Measurements from ENCODE around the gene FOXP1. TPM values are rescaled to one million over a fixed set of nuclear protein-coding genes. Genes with fewer than 3 reads are reported as not detected.

Gene FOXP1
- total and polyA plus RNA-seq, 2 of the 13 experiments (the other 11 are each of a cell fraction or from before 2014, with no cell fraction given) = 40.4 to 59.0 TPM

DNA sequence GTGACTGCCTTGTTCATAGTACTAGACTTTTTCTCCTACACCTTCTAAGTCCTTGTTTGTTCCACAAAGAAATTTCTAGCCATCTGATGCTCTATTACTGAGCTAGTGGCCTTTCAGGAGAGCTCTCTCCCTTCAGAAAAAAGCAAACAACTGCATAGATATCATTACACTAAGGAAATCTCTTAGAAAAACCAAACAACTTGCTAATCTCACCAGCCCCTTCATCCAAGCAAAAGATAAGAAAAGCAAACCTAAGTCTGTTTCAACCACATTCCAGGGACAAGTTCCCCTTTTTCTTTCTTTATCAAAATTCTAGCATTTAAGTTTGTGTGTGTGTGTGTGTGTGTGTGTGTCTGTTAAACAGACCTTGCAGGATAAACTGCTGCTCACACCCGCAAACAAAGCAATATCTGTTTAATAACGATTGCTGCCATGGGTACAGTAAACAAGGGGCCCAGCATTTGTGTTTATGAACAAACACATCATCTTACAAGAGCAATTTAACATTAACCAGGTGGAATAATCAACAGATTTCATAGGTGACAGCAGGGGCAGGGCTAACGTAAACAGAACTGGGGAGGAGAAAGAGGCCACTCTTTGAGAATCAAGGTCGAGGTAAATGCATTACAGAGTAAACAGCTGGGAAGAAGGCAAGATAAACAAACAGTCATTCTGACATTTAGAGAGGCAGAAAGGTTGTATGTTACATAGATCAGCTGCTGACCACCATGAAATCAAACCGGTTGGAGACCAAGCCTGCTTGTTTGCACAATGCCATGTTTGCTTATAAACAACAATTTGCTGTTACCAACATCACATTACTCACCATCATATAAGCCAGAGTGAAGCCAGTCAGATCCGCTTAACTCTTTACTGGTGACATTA is 375.1 kb downstream of the FOXP1 start (continued):
- TF ChIP-seq ZNF883 (CRISPR knock-in tag; IDR thresholded peaks at IDR 0.05; ENCODE audit: not compliant biosample characterization) (no peak), ZNF605 (CRISPR knock-in tag; IDR thresholded peaks at IDR 0.05) (peak; percentile 94), SRY (CRISPR knock-in tag; IDR thresholded peaks at IDR 0.05) (no peak; the same call in 1 of the 2 replicates), ISX (CRISPR knock-in tag; conservative IDR thresholded peaks at IDR 0.05) (no peak), ZNF251 (CRISPR knock-in tag; IDR thresholded peaks at IDR 0.05) (no peak), KMT2A (CRISPR knock-in tag; IDR thresholded peaks at IDR 0.05) (no peak), MEF2D (CRISPR knock-in tag; IDR thresholded peaks at IDR 0.05) (peak; percentile 83; the same call in 1 of the 2 replicates), MBNL3 (CRISPR knock-in tag; conservative IDR thresholded peaks at IDR 0.05) (no peak), ZNF841 (CRISPR knock-in tag; IDR thresholded peaks at IDR 0.05; ENCODE audit: borderline replicate concordance) (0 out of 2 replicates have a peak, but pooled peaks have one; percentile 72)
- TF ChIP-seq, protein P1, sequence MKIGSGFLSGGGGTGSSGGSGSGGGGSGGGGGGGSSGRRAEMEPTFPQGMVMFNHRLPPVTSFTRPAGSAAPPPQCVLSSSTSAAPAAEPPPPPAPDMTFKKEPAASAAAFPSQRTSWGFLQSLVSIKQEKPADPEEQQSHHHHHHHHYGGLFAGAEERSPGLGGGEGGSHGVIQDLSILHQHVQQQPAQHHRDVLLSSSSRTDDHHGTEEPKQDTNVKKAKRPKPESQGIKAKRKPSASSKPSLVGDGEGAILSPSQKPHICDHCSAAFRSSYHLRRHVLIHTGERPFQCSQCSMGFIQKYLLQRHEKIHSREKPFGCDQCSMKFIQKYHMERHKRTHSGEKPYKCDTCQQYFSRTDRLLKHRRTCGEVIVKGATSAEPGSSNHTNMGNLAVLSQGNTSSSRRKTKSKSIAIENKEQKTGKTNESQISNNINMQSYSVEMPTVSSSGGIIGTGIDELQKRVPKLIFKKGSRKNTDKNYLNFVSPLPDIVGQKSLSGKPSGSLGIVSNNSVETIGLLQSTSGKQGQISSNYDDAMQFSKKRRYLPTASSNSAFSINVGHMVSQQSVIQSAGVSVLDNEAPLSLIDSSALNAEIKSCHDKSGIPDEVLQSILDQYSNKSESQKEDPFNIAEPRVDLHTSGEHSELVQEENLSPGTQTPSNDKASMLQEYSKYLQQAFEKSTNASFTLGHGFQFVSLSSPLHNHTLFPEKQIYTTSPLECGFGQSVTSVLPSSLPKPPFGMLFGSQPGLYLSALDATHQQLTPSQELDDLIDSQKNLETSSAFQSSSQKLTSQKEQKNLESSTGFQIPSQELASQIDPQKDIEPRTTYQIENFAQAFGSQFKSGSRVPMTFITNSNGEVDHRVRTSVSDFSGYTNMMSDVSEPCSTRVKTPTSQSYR (CRISPR knock-in tag; IDR thresholded peaks at IDR 0.05; ENCODE audit: borderline replicate concordance) = peak; percentile 43; the same call in 1 of the 2 replicates
- TF ChIP-seq, protein P2, sequence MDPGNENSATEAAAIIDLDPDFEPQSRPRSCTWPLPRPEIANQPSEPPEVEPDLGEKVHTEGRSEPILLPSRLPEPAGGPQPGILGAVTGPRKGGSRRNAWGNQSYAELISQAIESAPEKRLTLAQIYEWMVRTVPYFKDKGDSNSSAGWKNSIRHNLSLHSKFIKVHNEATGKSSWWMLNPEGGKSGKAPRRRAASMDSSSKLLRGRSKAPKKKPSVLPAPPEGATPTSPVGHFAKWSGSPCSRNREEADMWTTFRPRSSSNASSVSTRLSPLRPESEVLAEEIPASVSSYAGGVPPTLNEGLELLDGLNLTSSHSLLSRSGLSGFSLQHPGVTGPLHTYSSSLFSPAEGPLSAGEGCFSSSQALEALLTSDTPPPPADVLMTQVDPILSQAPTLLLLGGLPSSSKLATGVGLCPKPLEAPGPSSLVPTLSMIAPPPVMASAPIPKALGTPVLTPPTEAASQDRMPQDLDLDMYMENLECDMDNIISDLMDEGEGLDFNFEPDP (CRISPR knock-in tag; conservative IDR thresholded peaks at IDR 0.05) = 0 out of 2 replicates have a peak, but pooled peaks have one; percentile 47
- TF ChIP-seq, protein P3, sequence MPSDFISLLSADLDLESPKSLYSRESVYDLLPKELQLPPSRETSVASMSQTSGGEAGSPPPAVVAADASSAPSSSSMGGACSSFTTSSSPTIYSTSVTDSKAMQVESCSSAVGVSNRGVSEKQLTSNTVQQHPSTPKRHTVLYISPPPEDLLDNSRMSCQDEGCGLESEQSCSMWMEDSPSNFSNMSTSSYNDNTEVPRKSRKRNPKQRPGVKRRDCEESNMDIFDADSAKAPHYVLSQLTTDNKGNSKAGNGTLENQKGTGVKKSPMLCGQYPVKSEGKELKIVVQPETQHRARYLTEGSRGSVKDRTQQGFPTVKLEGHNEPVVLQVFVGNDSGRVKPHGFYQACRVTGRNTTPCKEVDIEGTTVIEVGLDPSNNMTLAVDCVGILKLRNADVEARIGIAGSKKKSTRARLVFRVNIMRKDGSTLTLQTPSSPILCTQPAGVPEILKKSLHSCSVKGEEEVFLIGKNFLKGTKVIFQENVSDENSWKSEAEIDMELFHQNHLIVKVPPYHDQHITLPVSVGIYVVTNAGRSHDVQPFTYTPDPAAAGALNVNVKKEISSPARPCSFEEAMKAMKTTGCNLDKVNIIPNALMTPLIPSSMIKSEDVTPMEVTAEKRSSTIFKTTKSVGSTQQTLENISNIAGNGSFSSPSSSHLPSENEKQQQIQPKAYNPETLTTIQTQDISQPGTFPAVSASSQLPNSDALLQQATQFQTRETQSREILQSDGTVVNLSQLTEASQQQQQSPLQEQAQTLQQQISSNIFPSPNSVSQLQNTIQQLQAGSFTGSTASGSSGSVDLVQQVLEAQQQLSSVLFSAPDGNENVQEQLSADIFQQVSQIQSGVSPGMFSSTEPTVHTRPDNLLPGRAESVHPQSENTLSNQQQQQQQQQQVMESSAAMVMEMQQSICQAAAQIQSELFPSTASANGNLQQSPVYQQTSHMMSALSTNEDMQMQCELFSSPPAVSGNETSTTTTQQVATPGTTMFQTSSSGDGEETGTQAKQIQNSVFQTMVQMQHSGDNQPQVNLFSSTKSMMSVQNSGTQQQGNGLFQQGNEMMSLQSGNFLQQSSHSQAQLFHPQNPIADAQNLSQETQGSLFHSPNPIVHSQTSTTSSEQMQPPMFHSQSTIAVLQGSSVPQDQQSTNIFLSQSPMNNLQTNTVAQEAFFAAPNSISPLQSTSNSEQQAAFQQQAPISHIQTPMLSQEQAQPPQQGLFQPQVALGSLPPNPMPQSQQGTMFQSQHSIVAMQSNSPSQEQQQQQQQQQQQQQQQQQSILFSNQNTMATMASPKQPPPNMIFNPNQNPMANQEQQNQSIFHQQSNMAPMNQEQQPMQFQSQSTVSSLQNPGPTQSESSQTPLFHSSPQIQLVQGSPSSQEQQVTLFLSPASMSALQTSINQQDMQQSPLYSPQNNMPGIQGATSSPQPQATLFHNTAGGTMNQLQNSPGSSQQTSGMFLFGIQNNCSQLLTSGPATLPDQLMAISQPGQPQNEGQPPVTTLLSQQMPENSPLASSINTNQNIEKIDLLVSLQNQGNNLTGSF (CRISPR knock-in tag; IDR thresholded peaks at IDR 0.05) = no peak
- TF ChIP-seq, protein P4, sequence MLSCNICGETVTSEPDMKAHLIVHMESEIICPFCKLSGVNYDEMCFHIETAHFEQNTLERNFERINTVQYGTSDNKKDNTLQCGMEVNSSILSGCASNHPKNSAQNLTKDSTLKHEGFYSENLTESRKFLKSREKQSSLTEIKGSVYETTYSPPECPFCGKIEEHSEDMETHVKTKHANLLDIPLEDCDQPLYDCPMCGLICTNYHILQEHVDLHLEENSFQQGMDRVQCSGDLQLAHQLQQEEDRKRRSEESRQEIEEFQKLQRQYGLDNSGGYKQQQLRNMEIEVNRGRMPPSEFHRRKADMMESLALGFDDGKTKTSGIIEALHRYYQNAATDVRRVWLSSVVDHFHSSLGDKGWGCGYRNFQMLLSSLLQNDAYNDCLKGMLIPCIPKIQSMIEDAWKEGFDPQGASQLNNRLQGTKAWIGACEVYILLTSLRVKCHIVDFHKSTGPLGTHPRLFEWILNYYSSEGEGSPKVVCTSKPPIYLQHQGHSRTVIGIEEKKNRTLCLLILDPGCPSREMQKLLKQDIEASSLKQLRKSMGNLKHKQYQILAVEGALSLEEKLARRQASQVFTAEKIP (CRISPR knock-in tag; IDR thresholded peaks at IDR 0.05; ENCODE audit: borderline replicate concordance) = no peak
- TF ChIP-seq, protein P5, sequence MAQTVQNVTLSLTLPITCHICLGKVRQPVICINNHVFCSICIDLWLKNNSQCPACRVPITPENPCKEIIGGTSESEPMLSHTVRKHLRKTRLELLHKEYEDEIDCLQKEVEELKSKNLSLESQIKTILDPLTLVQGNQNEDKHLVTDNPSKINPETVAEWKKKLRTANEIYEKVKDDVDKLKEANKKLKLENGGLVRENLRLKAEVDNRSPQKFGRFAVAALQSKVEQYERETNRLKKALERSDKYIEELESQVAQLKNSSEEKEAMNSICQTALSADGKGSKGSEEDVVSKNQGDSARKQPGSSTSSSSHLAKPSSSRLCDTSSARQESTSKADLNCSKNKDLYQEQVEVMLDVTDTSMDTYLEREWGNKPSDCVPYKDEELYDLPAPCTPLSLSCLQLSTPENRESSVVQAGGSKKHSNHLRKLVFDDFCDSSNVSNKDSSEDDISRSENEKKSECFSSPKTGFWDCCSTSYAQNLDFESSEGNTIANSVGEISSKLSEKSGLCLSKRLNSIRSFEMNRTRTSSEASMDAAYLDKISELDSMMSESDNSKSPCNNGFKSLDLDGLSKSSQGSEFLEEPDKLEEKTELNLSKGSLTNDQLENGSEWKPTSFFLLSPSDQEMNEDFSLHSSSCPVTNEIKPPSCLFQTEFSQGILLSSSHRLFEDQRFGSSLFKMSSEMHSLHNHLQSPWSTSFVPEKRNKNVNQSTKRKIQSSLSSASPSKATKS (CRISPR knock-in tag; IDR thresholded peaks at IDR 0.05) = peak; percentile 88; the same call in 1 of the 2 replicates
